SK-N-SH (cell line): ENCODE results near the gene PKD2L1. TPM values are rescaled to one million over a fixed set of nuclear protein-coding genes. Genes with fewer than 3 reads are reported as not detected.
A peak's percentile ranks its signal among the peaks of the same experiment; 100 is the strongest.

Experiments
- CTCF ChIA-PET: fragments of 300-600, 350-600 bp; formaldehyde crosslinking; extraction: SDS; loops from one replicate; lab custom pipeline; 2021; lab: Yijun Ruan, JAX
- POLR2A ChIA-PET: fragments of 350-600 bp; sonication (Branson Sonifier 250); formaldehyde crosslinking; extraction: SDS; loops from one replicate; lab custom pipeline; 2020; ENCODE audit warnings: antibody characterized with exemption, inconsistent platforms; lab: Yijun Ruan, JAX
- DNase-seq: peaks from one replicate; pipeline ENCODE4 v3.0.0; 2012
- H2AFZ ChIP-seq: fragments of 200-600 bp; sonication (generic); 2 replicates; pipeline ENCODE4 v1.8.1; 2016; ENCODE audit warnings: antibody characterized with exemption, mild to moderate bottlenecking, low read depth
- H3F3A ChIP-seq: fragments of 200-600 bp; sonication (generic); replicated peaks from 2 replicates; pipeline ENCODE3; 2016; ENCODE audit warnings: antibody characterized with exemption, mild to moderate bottlenecking; ENCODE audit not compliant: insufficient read depth
- H3K27ac ChIP-seq, 2 experiments: fragments of 200-500 bp in 1 of 2; fragments of 200-600 bp in 1 of 2; sonication (Bioruptor generic) in 1 of 2; sonication (generic), shearing (Covaris generic) in 1 of 2; 2 replicates each; pipeline versions ENCODE4 v1.5.1 to v1.6.1; 2014 to 2016; ENCODE audit warnings: low read depth in 2 of 2, inconsistent platforms in 1 of 2, low read length in 1 of 2, mild to moderate bottlenecking in 1 of 2, mixed read lengths in 1 of 2
- H3K27me3 ChIP-seq: fragments of 200-600 bp; sonication (generic), shearing (Covaris generic); 2 replicates; pipeline ENCODE4 v1.6.1; 2016; ENCODE audit warnings: mixed run types; ENCODE audit not compliant: insufficient read depth
- H3K36me3 ChIP-seq, 2 experiments: fragments of 200-500 bp in 1 of 2; fragments of 200-600 bp in 1 of 2; sonication (Bioruptor generic) in 1 of 2; sonication (generic) in 1 of 2; replicated peaks in 1 of 2; 2 replicates each; pipeline versions ENCODE3 to v1.5.1; 2014 to 2016; ENCODE audit warnings: low read length in 1 of 2, mild to moderate bottlenecking in 1 of 2; ENCODE audit not compliant: insufficient read depth in 2 of 2, control insufficient read depth in 1 of 2
- H3K4me1 ChIP-seq, 2 experiments: fragments of 200-500 bp in 1 of 2; fragments of 200-600 bp in 1 of 2; sonication (Bioruptor generic) in 1 of 2; sonication (generic), shearing (Covaris generic) in 1 of 2; 2 replicates each; pipeline versions ENCODE4 v1.5.1 to v1.6.1; 2014 to 2016; ENCODE audit warnings: low read depth in 1 of 2, low read length in 1 of 2, mixed run types in 1 of 2; ENCODE audit not compliant: insufficient read depth in 2 of 2, control insufficient read depth in 1 of 2
- H3K4me2 ChIP-seq: fragments of 200-600 bp; sonication (generic), shearing (Covaris generic); 2 replicates; pipeline ENCODE4 v1.6.1; 2017; ENCODE audit warnings: mixed run types
- H3K4me3 ChIP-seq, 2 experiments: fragments of 200-500 bp in 1 of 2; fragments of 200-600 bp in 1 of 2; sonication (Bioruptor generic) in 1 of 2; sonication (generic), shearing (Covaris generic) in 1 of 2; 2 replicates each; pipeline versions ENCODE4 v1.5.1 to v1.8.1; 2014 to 2016; ENCODE audit warnings: low read depth in 2 of 2, inconsistent platforms in 1 of 2, low read length in 1 of 2, mild to moderate bottlenecking in 1 of 2, mixed read lengths in 1 of 2, moderate library complexity in 1 of 2
- H3K79me2 ChIP-seq: fragments of 200-600 bp; sonication (generic); 2 replicates; pipeline ENCODE4 v1.8.1; 2017; ENCODE audit warnings: mild to moderate bottlenecking; ENCODE audit not compliant: insufficient read depth
- H3K9ac ChIP-seq: fragments of 200-600 bp; sonication (generic); 2 replicates; pipeline ENCODE4 v1.6.1; 2017; ENCODE audit warnings: mixed run types
- H3K9me2 ChIP-seq: fragments of 200-600 bp; sonication (generic); 2 replicates; pipeline ENCODE4 v1.6.1; 2017; ENCODE audit warnings: mixed run types
- H3K9me3 ChIP-seq: fragments of 200-600 bp; sonication (generic); 2 replicates; pipeline ENCODE4 v1.6.1; 2017; ENCODE audit warnings: mixed run types, mild to moderate bottlenecking, moderate library complexity
- H4K20me1 ChIP-seq: fragments of 200-600 bp; sonication (generic); 2 replicates; pipeline ENCODE4 v1.6.1; 2017; ENCODE audit warnings: mild to moderate bottlenecking, mixed run types; ENCODE audit not compliant: insufficient read depth
- CHD2 ChIP-seq: fragments of 150-350 bp; IDR thresholded peaks from 2 replicates; pipeline ENCODE4 v1.6.1; 2018; ENCODE audit warnings: low read length; ENCODE audit not compliant: partially characterized antibody
- ELF1 ChIP-seq: IDR thresholded peaks from 2 replicates; pipeline ENCODE4 v1.4.0; 2012
- EP300 ChIP-seq, 2 experiments: IDR thresholded peaks; 2 replicates each; pipeline versions ENCODE4 v1.4.0 to v1.6.1; 2012; ENCODE audit warnings: borderline replicate concordance in 1 of 2, low read depth in 1 of 2, low read length in 1 of 2
- EZH2phosphoT487 ChIP-seq: fragments of 200-600 bp; sonication (generic); IDR thresholded peaks from 2 replicates; pipeline ENCODE4 v1.6.1; 2017; ENCODE audit warnings: low read depth, mixed run types, mild to moderate bottlenecking, antibody characterized with exemption, moderate library complexity, borderline replicate concordance
- FOSL2 ChIP-seq: IDR thresholded peaks from 2 replicates; pipeline ENCODE4 v1.4.0; 2012; ENCODE audit warnings: low read depth, mild to moderate bottlenecking, moderate library complexity, borderline replicate concordance
- GABPA ChIP-seq: IDR thresholded peaks from 2 replicates; pipeline ENCODE4 v1.4.0; 2012; ENCODE audit warnings: low read depth, mild to moderate bottlenecking
- JUND ChIP-seq: IDR thresholded peaks from 2 replicates; pipeline ENCODE4 v1.4.0; 2012
- MEF2A ChIP-seq: IDR thresholded peaks from 2 replicates; pipeline ENCODE4 v1.4.0; 2012; ENCODE audit warnings: low read depth, borderline replicate concordance
- MXI1 ChIP-seq: IDR thresholded peaks from 2 replicates; pipeline ENCODE4 v1.6.1; 2012; ENCODE audit warnings: mild to moderate bottlenecking, low read depth, low read length, improper control_type of control experiment
- NFIC ChIP-seq: IDR thresholded peaks from 2 replicates; pipeline ENCODE4 v1.4.0; 2012; ENCODE audit warnings: borderline replicate concordance
- POLR2AphosphoS5 ChIP-seq: IDR thresholded peaks from 2 replicates; pipeline ENCODE4 v1.6.1; 2012; ENCODE audit warnings: low read depth, low read length
- RAD21 ChIP-seq: IDR thresholded peaks from 2 replicates; pipeline ENCODE4 v1.6.1; 2012; ENCODE audit warnings: mild to moderate bottlenecking, low read length
- RCOR1 ChIP-seq: fragments of 150-350 bp; IDR thresholded peaks from 2 replicates; pipeline ENCODE4 v1.6.1; 2017; ENCODE audit warnings: antibody characterized with exemption, low read length
- RXRA ChIP-seq: IDR thresholded peaks from 2 replicates; pipeline ENCODE4 v1.4.0; 2012; ENCODE audit warnings: low read depth, mild to moderate bottlenecking, borderline replicate concordance
- SIN3A ChIP-seq: IDR thresholded peaks from 2 replicates; pipeline ENCODE4 v1.6.1; 2012; ENCODE audit warnings: low read depth, mild to moderate bottlenecking, low read length, moderate library complexity, borderline replicate concordance
- SMC3 ChIP-seq: IDR thresholded peaks from 2 replicates; pipeline ENCODE4 v1.6.1; 2012; ENCODE audit warnings: low read depth, low read length, improper control_type of control experiment
- TCF12 ChIP-seq: IDR thresholded peaks from 2 replicates; pipeline ENCODE4 v1.4.0; 2012
- YY1 ChIP-seq: IDR thresholded peaks from 2 replicates; pipeline ENCODE4 v1.4.0; 2012; ENCODE audit warnings: low read depth, mild to moderate bottlenecking
- WGBS: methylation state at CpG from one replicate; pipeline ENCODE4 v1.1.6; 2017; ENCODE audit warnings: low lambda C conversion rate; 5-methylcytosine and 5-hydroxymethylcytosine counted together
- polyA plus RNA-seq, 3 experiments: library from polyadenylated mRNA; depleted of rRNA; stranded (reverse); fragments of >200 nt; gene quantifications; 2 replicates each; pipeline ENCODE4 v1.2.3, GENCODE V29; 2012
- TF ChIP-seq, protein P1 (sequence below): IDR thresholded peaks from 2 replicates; pipeline ENCODE4 v1.4.0; 2012; ENCODE audit warnings: low read depth, borderline replicate concordance
- TF ChIP-seq, protein P2 (sequence below): IDR thresholded peaks from 2 replicates; pipeline ENCODE4; 2012
- TF ChIP-seq, protein P3 (sequence below): fragments of 150-350 bp; IDR thresholded peaks from 2 replicates; pipeline ENCODE4 v1.6.1; 2017; ENCODE audit warnings: antibody characterized with exemption, low read length, low read depth, borderline replicate concordance
- TF ChIP-seq, protein P4 (sequence below): IDR thresholded peaks from 2 replicates; pipeline ENCODE4 v1.4.0; 2012; ENCODE audit warnings: low read depth

Gene PKD2L1
- polyA plus RNA-seq, 1 of the 3 experiments (the other 2 are of a cell fraction), result not detected

DNA sequence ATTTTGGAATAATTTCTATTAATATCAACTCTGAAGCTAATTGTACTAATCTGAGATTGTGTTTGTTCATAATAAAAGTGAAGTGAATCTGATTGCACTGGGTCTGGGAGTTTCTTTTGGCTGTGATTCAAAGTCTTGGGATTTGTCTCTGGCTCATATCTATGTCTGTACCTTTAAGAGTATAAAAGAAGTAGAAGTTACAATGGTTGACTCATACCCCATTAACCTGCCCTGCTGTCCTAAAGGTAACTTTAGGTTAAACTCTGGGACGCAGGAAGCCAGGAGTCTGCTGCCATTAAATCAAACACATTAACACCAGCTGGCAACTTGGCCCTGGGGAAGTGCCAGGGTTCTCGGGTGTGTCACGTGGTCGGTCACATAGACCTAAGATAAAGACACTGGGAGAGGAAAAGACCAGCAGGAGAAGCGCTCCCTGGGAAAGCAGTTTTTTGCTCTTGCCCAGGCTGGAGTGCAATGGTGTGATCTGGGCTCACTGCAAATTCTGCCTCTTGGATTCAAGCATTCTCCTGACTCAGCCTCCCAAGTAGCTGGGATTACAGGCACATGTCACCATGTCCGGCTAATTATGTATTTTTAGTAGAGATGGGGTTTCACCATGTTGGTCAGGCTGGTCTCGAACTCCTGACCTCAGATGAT, 34.8 kb upstream of the PKD2L1 start:
- Histone ChIP-seq H3K79me2 (no peaks in the 10 kb centered on the region), H3F3A (peaks cover 9% of the 10 kb centered on the region), H3K27me3 (no peaks in the 10 kb centered on the region), H3K4me1 (peaks cover 19 to 42% of the 10 kb centered on the region in 2 experiments; a peak in 3 of 4 replicates), H3K4me3 (no peak overlapping the region), H3K9ac (no peak overlapping the region), H3K9me3 (no peaks in the 10 kb centered on the region), H4K20me1 (no peaks in the 10 kb centered on the region), H3K9me2 (no peaks in the 10 kb centered on the region), H3K4me2 (peak overlapping the region; percentile 43; the same call in 1 of the 2 replicates), H2AFZ (no peak overlapping the region), H3K27ac (peak overlapping the region; percentile 19 to 38; a peak in 3 of 4 replicates), H3K36me3 (peaks cover 8 to 26% of the 10 kb centered on the region in 2 experiments)
- DNase-seq, result peak; percentile 58
- TF ChIP-seq EP300 (IDR thresholded peaks at IDR 0.05; ENCODE audit: borderline replicate concordance in 1 of 2, low read depth in 1 of 2, low read length in 1 of 2) (peak in 1 of 2 experiments; percentile 71; a peak in 2 of 4 replicates), RAD21 (no peak; the same call in 1 of the 2 replicates), RXRA (peak; percentile 96), MXI1 (peak; percentile 59; the same call in 1 of the 2 replicates), FOSL2 (peak; percentile 68; the same call in 1 of the 2 replicates), POLR2AphosphoS5 (peak; percentile 41; the same call in 1 of the 2 replicates), YY1 (no peak), TCF12 (peak; percentile 75; the same call in 1 of the 2 replicates), SIN3A (peak; percentile 66; the same call in 1 of the 2 replicates), EZH2phosphoT487 (no peak), JUND (peak; percentile 68), CHD2 (peak; percentile 73), ELF1 (0 out of 2 replicates have a peak, but pooled peaks have one; percentile 13), SMC3 (no peak), NFIC (peak; percentile 62; the same call in 1 of the 2 replicates), GABPA (no peak), RCOR1 (peak; percentile 50; the same call in 1 of the 2 replicates), MEF2A (0 out of 2 replicates have a peak, but pooled peaks have one; percentile 29)
- TF ChIP-seq, protein P1, sequence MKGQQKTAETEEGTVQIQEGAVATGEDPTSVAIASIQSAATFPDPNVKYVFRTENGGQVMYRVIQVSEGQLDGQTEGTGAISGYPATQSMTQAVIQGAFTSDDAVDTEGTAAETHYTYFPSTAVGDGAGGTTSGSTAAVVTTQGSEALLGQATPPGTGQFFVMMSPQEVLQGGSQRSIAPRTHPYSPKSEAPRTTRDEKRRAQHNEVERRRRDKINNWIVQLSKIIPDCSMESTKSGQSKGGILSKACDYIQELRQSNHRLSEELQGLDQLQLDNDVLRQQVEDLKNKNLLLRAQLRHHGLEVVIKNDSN, result peak; percentile 87
- TF ChIP-seq, protein P2, sequence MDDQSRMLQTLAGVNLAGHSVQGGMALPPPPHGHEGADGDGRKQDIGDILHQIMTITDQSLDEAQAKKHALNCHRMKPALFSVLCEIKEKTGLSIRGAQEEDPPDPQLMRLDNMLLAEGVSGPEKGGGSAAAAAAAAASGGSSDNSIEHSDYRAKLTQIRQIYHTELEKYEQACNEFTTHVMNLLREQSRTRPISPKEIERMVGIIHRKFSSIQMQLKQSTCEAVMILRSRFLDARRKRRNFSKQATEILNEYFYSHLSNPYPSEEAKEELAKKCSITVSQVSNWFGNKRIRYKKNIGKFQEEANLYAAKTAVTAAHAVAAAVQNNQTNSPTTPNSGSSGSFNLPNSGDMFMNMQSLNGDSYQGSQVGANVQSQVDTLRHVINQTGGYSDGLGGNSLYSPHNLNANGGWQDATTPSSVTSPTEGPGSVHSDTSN, result peak; percentile 92
- TF ChIP-seq, protein P3, sequence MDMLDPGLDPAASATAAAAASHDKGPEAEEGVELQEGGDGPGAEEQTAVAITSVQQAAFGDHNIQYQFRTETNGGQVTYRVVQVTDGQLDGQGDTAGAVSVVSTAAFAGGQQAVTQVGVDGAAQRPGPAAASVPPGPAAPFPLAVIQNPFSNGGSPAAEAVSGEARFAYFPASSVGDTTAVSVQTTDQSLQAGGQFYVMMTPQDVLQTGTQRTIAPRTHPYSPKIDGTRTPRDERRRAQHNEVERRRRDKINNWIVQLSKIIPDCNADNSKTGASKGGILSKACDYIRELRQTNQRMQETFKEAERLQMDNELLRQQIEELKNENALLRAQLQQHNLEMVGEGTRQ, result peak; percentile 63; the same call in 1 of the 2 replicates
- TF ChIP-seq, protein P4, sequence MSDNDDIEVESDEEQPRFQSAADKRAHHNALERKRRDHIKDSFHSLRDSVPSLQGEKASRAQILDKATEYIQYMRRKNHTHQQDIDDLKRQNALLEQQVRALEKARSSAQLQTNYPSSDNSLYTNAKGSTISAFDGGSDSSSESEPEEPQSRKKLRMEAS, result peak; percentile 42; the same call in 1 of the 2 replicates
- POLR2A ChIA-PET, result interaction anchor here (1.0 to 2.8 kb wide), 2 partner anchors 9 to 18 kb away, joined by 8 to 14 read pairs; partner anchors contain the start of gene SCD
- CTCF ChIA-PET, result interaction anchor here (1.0 to 2.5 kb wide), 6 partner anchors 13 to 68 kb away, joined by 3 to 10 read pairs (median 4); no protein-coding TSS in a partner anchor
- WGBS, result 32% methylated on average over 7 of the region's 7 CpGs
